Measurements from ENCODE around the gene ANKRD16.

Gene ANKRD16

GRCh38 chr10:5896208-5897052 lies 6.7 kb upstream of the ANKRD16 start:
- peaks cover 63% of the 10 kb centered on the region for H3K36me3 Mint-ChIP-seq (ENCODE audit: low read depth)
- peaks cover 2% of the 10 kb centered on the region for H3K9me3 Mint-ChIP-seq
- H3K4me3 Mint-ChIP-seq, result no peak overlapping the region
- H3K27me3 Mint-ChIP-seq (ENCODE audit: low read depth), result no peaks in the 10 kb centered on the region
- H3K4me1 Mint-ChIP-seq, result peaks cover 19% of the 10 kb centered on the region
- no peak overlapping the region for H3K27ac Mint-ChIP-seq
- TF ChIP-seq CTCF (IDR thresholded peaks at IDR 0.05; ENCODE audit: unreplicated experiment in 3 of 3), result no peak

- peaks cover 2% of the 10 kb centered on the region for H3K9me3 Mint-ChIP-seq
- peaks cover 24% of the 10 kb centered on the region for H3K4me1 Mint-ChIP-seq
- no peaks in the 10 kb centered on the region for H3K27me3 Mint-ChIP-seq (ENCODE audit: low read depth)
- H3K4me3 Mint-ChIP-seq, result no peak overlapping the region
- H3K36me3 Mint-ChIP-seq (ENCODE audit: low read depth), result peaks cover 67% of the 10 kb centered on the region
- H3K27ac Mint-ChIP-seq, result no peak overlapping the region
- TF ChIP-seq CTCF (IDR thresholded peaks at IDR 0.05; ENCODE audit: unreplicated experiment in 3 of 3), result no peak
Observed at GRCh38 chr10:5895804-5896203, 6.1 kb upstream of the ANKRD16 start.

- no peak overlapping the region for H3K27ac Mint-ChIP-seq
- no peaks in the 10 kb centered on the region for H3K27me3 Mint-ChIP-seq (ENCODE audit: low read depth)
- H3K36me3 Mint-ChIP-seq (ENCODE audit: low read depth), result peaks cover 68% of the 10 kb centered on the region
- peaks cover 27% of the 10 kb centered on the region for H3K4me1 Mint-ChIP-seq
- TF ChIP-seq CTCF (IDR thresholded peaks at IDR 0.05; ENCODE audit: unreplicated experiment in 3 of 3), result no peak
- H3K9me3 Mint-ChIP-seq, result peaks cover 2% of the 10 kb centered on the region
- no peak overlapping the region for H3K4me3 Mint-ChIP-seq
Observed at GRCh38 chr10:5895365-5895764, 5.7 kb upstream of the ANKRD16 start.

GRCh38 chr10:5894873-5895272 lies 5.2 kb upstream of the ANKRD16 start:
- no peak overlapping the region for H3K4me3 Mint-ChIP-seq
- H3K9me3 Mint-ChIP-seq, result peaks cover 2% of the 10 kb centered on the region
- peaks cover 68% of the 10 kb centered on the region for H3K36me3 Mint-ChIP-seq (ENCODE audit: low read depth)

GRCh38 chr10:5894403-5894802 lies 4.7 kb upstream of the ANKRD16 start:
- Mint-ChIP-seq H3K27me3 (ENCODE audit: low read depth) (no peaks in the 10 kb centered on the region), H3K27ac (peak overlapping the region in 2 of 3 experiments; percentile 43 to 76), H3K9me3 (peaks cover 2% of the 10 kb centered on the region), H3K4me3 (no peak overlapping the region), H3K4me1 (peaks cover 27% of the 10 kb centered on the region), H3K36me3 (ENCODE audit: low read depth) (peaks cover 67% of the 10 kb centered on the region)
- TF ChIP-seq CTCF (IDR thresholded peaks at IDR 0.05; ENCODE audit: unreplicated experiment in 3 of 3), result no peak

More at GRCh38 chr10:5894873-5895272, 5.2 kb upstream of the ANKRD16 start:
- H3K27ac Mint-ChIP-seq, result peak overlapping the region in 1 of 3 experiments; percentile 43
- H3K4me1 Mint-ChIP-seq, result peaks cover 27% of the 10 kb centered on the region
- TF ChIP-seq CTCF (IDR thresholded peaks at IDR 0.05; ENCODE audit: unreplicated experiment in 3 of 3), result no peak
- no peaks in the 10 kb centered on the region for H3K27me3 Mint-ChIP-seq (ENCODE audit: low read depth)

- H3K9me3 Mint-ChIP-seq, result peaks cover 2% of the 10 kb centered on the region
- peaks cover 58% of the 10 kb centered on the region for H3K36me3 Mint-ChIP-seq (ENCODE audit: low read depth)
- peak overlapping the region in 1 of 3 experiments; percentile 3 for H3K27ac Mint-ChIP-seq
- H3K4me1 Mint-ChIP-seq, result peaks cover 33% of the 10 kb centered on the region
- peak overlapping the region; percentile 51 to 74 (median 61) for H3K4me3 Mint-ChIP-seq
- no peak for TF ChIP-seq CTCF (IDR thresholded peaks at IDR 0.05; ENCODE audit: unreplicated experiment in 3 of 3)
- H3K27me3 Mint-ChIP-seq (ENCODE audit: low read depth), result no peaks in the 10 kb centered on the region
Observed at GRCh38 chr10:5893321-5893720, 3.6 kb upstream of the ANKRD16 start.
